Memory B cell (primary cell): ENCODE results near the gene IGLON5.

Experiments used
- ATAC-seq: fragments of 150-1000 bp; cut with Tn5 transposase; 2 replicates; pipeline ENCODE4 v1.10.0; 2021; ENCODE audit warnings: low read depth, mild to moderate bottlenecking, moderate library complexity
- DNase-seq, 2 donors: peaks; one replicate each; pipeline ENCODE4 v3.0.0; 2022; ENCODE audit warnings: low spot score in 2 of 2
- H3K27ac Mint-ChIP-seq: one replicate; pipeline ENCODE4 v1.8.0; 2022; ENCODE audit warnings: mild to moderate bottlenecking, moderate library complexity, mixed read lengths
- H3K27me3 Mint-ChIP-seq: one replicate; pipeline ENCODE4 v1.8.0; 2022; ENCODE audit warnings: mixed read lengths
- H3K36me3 Mint-ChIP-seq: one replicate; pipeline ENCODE4 v1.8.0; 2022; ENCODE audit warnings: mild to moderate bottlenecking, mixed read lengths
- H3K4me1 Mint-ChIP-seq: one replicate; pipeline ENCODE4 v1.8.0; 2022; ENCODE audit warnings: mixed read lengths
- H3K4me3 Mint-ChIP-seq: one replicate; pipeline ENCODE4 v1.8.0; 2022; ENCODE audit warnings: mild to moderate bottlenecking, moderate library complexity, mixed read lengths
- H3K9me3 Mint-ChIP-seq: one replicate; pipeline ENCODE4 v1.8.0; 2022; ENCODE audit warnings: mixed read lengths

The IGLON5 gene

DNA sequence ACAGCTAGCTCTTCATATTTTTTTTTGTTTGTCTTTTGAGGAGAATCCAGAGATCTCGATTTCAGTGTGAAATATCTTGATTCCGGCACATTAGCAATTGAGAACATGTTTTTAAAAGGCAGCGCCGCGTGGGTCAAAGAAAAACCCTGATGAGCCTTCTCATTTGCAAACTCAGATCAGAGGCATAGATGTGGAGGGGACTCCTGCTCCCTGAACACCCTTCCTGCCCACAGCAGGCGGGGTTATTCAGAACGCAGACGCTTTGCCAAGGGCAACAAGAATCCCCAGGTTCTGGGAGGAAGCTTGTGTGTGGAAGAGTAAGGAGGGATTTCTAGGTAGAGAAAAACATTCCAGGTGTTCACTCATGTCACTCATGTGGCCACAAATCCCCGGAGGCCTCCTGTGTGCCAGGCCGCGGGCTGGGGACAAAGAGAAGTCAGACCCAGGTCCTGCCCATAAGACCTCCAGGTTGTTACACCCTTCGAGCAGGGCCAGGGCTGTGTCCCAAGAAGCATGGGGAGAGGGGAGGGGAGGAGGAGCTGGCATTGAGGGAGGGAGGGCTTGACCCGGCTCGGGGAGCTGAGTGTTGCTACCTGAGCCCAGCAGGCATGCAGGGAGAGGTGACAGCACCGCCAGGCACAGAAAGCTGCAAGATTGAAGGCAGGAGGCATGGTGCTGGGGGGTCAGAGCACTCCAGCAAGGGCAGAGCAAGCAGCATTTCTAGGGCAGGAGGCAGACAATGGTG, 15.9 kb upstream of the IGLON5 start:
- H3K27me3 Mint-ChIP-seq = peaks cover 15% of the 10 kb centered on the region
- H3K27ac Mint-ChIP-seq = no peak overlapping the region
- no peak overlapping the region for H3K4me3 Mint-ChIP-seq
- H3K9me3 Mint-ChIP-seq = no peaks in the 10 kb centered on the region
- DNase-seq (no peak), ATAC-seq (no peak)
- no peaks in the 10 kb centered on the region for H3K36me3 Mint-ChIP-seq
- H3K4me1 Mint-ChIP-seq = no peaks in the 10 kb centered on the region

DNA sequence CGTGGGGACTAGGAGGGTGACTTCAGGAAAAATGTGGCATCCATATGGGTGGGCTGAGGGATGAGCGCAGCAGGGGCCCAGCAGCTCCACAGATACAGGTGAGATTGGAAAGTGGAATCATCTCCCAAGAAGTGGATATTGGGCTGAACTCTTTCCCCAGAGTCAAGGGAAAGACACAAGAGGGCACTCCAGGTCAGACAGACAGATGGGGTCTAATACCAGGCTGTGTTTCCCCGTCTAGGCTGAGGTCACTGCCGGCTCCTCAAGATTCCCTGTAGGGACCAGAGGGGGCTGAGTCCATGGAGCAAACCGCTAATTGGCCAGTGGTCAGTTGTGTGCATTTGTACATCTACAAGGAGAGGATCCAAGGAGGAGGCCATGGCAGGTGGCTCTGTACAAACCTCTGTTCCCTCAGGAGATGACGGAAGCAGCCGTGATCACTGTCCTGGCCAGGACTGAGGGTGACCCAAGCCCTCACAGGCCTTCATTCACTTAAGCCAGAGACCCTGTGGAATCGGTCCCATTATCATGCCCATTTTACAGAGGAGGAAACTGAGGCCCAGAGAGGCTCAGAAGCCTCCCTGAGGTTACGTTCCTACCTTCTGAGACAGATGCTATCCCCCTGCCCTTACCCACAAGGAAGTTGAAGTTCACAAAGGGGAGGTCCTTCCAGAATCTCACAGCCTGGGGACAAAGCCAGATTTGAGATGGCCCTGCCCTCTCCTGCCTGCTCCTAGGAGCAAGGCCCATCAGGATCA, 14.9 kb upstream of the IGLON5 start:
- Mint-ChIP-seq H3K27me3 (peaks cover 15% of the 10 kb centered on the region), H3K27ac (no peak overlapping the region), H3K9me3 (no peaks in the 10 kb centered on the region), H3K36me3 (no peaks in the 10 kb centered on the region), H3K4me3 (no peak overlapping the region), H3K4me1 (no peaks in the 10 kb centered on the region)
- ATAC-seq = no peak
- DNase-seq = no peak

DNA sequence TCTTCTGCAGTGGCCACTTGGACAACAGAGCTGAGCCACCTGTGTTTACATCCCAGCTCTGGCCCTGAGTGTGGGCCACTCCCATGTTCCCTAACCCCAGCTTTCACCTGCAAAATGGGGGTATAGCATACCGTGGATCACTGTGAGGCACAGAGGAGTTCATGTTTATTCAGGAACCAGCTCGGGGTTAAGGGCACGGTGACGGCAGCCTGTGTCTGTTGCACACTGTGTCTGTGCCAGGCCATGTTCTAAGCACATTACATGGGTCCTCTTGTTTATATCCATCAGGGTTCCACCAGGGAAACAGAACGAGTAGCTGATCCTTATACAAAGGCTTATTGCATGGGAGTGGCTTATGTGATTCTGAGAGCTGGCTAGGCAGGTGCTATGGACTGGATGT, 14.0 kb upstream of the IGLON5 start:
- ATAC-seq = no peak
- Mint-ChIP-seq H3K27ac (no peak overlapping the region), H3K27me3 (peaks cover 12% of the 10 kb centered on the region), H3K36me3 (no peaks in the 10 kb centered on the region), H3K4me1 (no peaks in the 10 kb centered on the region), H3K9me3 (peaks cover 2% of the 10 kb centered on the region), H3K4me3 (no peak overlapping the region)
- DNase-seq = no peak

DNA sequence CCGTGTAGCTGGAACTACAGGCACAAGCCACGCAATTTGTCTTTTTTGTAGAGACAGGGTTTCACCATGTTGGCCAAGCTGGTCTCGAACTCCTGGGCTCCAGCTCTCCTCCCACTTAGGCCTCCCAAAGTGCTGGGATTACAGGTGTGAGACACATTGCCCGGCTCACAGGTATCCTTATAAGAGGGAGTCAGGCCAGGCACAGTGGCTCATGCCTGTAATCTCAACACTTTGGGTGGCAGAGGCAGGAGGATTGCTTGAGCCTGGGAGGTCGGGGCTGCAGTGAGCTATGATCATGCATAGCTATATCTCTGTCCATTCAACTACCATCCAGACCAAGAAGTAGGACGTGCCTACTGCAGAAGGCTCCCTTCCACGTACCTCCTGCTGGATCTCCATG, 10.2 kb upstream of the IGLON5 start:
- no peak for DNase-seq
- H3K4me3 Mint-ChIP-seq = no peak overlapping the region
- no peak for ATAC-seq
- no peaks in the 10 kb centered on the region for H3K4me1 Mint-ChIP-seq
- peaks cover 12% of the 10 kb centered on the region for H3K9me3 Mint-ChIP-seq
- peaks cover 9% of the 10 kb centered on the region for H3K27me3 Mint-ChIP-seq
- peaks cover 2% of the 10 kb centered on the region for H3K36me3 Mint-ChIP-seq
- H3K27ac Mint-ChIP-seq = no peak overlapping the region

DNA sequence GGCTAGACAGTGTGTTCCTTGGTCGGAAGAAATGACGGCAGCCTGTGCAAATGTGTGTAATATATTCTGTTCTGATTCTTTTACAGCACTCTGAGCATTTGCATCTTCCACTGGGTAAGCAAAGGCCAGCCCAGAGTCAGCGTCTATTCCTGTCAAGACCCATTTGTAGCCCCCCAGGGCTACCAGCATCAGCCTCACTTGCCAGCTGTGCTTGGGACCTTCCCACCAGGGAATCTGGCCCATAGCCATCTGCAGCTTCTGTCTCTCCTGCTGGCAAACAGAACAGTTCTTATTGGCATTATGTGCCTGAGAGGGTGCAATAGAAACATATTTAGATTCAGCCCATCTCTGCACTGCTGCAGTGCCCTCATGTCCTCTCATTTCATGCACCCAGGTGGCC, 6.0 kb upstream of the IGLON5 start:
- H3K4me3 Mint-ChIP-seq = no peak overlapping the region
- H3K9me3 Mint-ChIP-seq = peaks cover 25% of the 10 kb centered on the region
- peaks cover 20% of the 10 kb centered on the region for H3K27me3 Mint-ChIP-seq
- no peaks in the 10 kb centered on the region for H3K4me1 Mint-ChIP-seq
- ATAC-seq = no peak
- no peak for DNase-seq
- H3K36me3 Mint-ChIP-seq = peaks cover 4% of the 10 kb centered on the region
- no peak overlapping the region for H3K27ac Mint-ChIP-seq

DNA sequence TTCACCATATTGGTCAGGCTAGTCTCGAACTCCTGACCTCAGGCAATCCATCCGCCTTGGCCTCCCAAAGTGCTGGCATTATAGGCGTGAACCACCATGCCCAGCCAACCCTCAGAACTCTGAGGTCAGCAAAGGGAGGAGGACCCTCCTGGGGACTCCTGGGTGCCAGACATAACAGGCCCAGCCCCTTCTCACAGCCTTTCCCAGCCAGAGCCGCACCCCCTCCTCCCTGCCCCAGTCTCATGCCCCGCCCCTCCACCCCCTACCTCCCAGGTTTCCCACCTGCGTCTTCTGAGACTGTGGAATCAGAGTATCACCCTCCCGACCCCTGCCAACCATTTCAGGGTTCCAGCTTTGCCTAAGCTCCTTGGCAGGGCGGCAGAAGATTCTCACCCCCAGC, 5.2 kb downstream of the IGLON5 start:
- Mint-ChIP-seq H3K27me3 (peaks cover 34% of the 10 kb centered on the region), H3K27ac (no peak overlapping the region), H3K36me3 (no peaks in the 10 kb centered on the region), H3K4me3 (no peak overlapping the region), H3K9me3 (peaks cover 11% of the 10 kb centered on the region), H3K4me1 (peaks cover 7% of the 10 kb centered on the region)
- DNase-seq (no peak), ATAC-seq (no peak)

DNA sequence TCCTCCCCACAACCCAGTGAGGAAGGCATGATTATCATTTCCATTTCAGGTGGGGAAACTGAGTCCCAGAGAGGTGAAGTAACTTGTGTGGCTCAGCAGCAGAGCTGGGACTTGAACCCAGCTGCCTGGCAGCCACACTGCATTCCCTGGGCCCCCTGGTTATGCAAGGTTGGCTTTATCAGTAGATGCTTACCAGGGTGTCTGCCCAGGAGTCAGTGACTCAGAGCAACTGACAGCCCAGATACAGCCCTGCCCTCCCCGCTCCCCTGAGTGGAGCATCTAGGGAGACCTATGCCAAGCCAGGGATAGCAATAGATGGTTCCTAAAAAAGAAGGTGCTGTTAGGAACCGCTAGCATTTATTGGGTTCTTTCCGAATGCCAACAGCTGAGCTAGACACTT, 5.9 kb downstream of the IGLON5 start:
- no peak overlapping the region for H3K4me3 Mint-ChIP-seq
- DNase-seq = no peak

DNA sequence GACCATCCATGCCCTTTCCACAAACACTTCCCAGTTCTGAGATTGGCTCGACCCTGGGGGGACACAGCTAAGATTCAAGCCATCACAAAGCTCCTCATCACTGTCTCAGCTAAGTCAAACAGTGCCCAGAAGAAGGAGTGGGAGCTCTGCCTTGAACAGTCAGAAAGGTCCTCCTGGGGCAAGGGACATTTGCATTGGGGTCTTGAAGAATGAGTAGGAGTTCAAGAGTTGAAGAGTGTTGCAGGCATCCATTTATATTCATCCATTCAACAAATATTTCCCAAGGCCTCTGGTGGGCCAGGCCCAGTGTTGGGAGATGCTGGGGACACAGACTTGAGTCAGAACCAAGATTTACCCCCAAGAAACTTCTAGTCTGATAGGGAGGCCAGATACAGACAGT, 6.5 kb downstream of the IGLON5 start:
- Mint-ChIP-seq H3K27me3 (peaks cover 36% of the 10 kb centered on the region), H3K27ac (no peak overlapping the region), H3K4me3 (no peak overlapping the region), H3K9me3 (peaks cover 11% of the 10 kb centered on the region), H3K4me1 (peaks cover 7% of the 10 kb centered on the region), H3K36me3 (no peaks in the 10 kb centered on the region)
- no peak for ATAC-seq
- no peak for DNase-seq

More for the DNA sequence above, 5.9 kb downstream of the IGLON5 start:
- Mint-ChIP-seq H3K27ac (no peak overlapping the region), H3K27me3 (peaks cover 31% of the 10 kb centered on the region), H3K9me3 (peaks cover 11% of the 10 kb centered on the region), H3K36me3 (no peaks in the 10 kb centered on the region), H3K4me1 (peaks cover 7% of the 10 kb centered on the region)
- no peak for ATAC-seq

DNA sequence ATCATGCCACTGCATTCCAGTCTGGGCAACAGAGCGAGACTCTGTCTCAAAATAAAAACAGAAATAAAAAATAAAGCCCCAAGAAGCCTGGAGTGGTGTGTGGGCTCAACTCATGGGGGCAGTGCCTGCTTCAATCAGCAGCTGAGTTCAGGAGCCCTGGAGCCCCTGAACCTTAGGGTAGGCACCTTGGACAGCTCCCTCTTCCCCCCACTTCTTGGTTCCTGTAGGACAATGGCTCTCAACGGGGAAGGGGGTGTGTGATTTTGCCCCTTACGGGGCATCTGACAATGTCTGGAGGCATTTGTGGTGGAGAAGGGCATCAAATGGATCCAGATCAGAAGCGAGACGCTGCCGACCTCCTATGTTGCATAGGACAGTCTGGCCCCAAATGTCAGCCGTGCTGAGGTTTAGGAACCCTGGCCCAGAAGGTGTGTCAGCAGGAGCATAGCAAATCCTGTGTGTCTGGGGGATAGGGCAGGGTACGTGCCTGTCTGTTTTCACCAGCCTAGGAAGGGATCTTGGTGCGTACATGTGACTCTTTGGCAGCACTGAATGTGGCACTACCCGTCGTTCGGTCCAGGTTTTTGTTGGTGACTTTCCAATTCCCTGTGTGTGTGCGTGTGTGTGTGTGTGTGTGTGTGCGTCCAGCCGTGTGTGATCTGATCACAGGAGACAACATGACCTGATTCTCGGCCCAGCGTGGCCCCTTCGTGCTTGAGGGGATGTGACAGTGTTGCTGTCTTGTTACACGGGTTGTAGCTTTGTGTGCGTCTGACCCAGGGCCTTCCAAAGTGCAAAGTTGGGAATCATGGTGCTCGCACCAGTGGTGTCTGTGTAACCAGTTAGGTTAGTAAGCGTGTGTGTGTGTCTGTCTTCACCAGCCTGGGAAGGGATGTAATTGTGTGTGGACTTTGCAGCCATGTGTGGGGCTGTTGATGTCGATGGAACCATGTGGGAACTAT, 7.5 kb downstream of the IGLON5 start:
- no peak overlapping the region for H3K27ac Mint-ChIP-seq
- no peak overlapping the region for H3K4me3 Mint-ChIP-seq
- H3K27me3 Mint-ChIP-seq = peaks cover 37% of the 10 kb centered on the region
- H3K9me3 Mint-ChIP-seq = peaks cover 10% of the 10 kb centered on the region
- no peaks in the 10 kb centered on the region for H3K36me3 Mint-ChIP-seq
- ATAC-seq (no peak), DNase-seq (no peak)
- H3K4me1 Mint-ChIP-seq = peaks cover 1% of the 10 kb centered on the region

DNA sequence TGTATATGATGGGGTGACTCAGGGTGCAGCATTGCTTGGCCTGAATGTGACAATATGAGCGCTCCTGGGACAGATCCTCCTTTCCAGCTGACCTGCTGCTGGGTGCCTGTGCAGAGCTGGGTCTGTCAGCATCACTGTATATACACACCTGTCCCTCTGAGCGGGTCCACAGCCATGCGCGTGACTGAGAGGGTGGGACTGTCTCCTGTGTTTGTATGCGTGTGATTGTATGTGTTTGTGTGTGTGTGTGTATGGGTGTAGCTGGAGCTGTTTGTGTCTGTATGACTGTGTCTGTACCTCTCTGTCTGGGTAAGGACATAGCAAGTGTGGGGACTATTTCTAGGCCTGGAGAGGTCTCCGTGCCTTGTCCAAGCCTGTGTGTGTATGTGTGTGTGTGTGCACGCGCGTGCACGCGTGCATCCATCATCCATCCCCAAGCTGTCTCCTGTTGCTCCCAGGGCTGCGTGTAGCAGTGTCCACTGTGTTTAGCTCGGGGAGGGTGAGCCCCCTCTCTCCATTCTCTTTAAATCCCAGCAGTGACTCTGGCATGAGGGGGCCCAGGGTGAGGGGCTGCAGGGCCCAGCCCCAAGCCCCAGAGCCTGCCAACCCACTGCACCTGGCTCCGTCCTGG, 8.3 kb downstream of the IGLON5 start:
- Mint-ChIP-seq H3K27me3 (peaks cover 37% of the 10 kb centered on the region), H3K4me1 (no peaks in the 10 kb centered on the region), H3K4me3 (no peak overlapping the region), H3K36me3 (no peaks in the 10 kb centered on the region), H3K9me3 (peaks cover 7% of the 10 kb centered on the region), H3K27ac (no peak overlapping the region)
- DNase-seq (no peak), ATAC-seq (no peak)

DNA sequence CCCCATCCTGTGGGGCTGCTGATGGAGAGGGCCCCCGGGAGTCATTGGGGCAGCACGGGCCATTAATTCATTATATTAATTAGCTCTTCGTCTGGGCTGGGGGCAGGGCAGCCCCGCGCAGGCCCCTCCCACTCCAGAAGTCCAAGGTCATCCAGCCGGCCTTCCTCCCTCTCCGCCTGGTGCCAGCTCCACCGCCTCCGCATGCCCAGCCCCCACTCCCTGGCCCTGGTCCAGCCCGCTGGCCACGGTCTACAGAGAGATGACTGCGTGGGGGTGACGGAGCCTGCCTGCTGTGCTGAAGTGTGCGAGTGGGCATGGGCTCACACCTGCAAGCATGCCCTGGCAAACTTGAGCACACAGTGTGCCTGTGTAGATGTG, 8.8 kb downstream of the IGLON5 start:
- H3K27ac Mint-ChIP-seq = no peak overlapping the region
- peaks cover 5% of the 10 kb centered on the region for H3K9me3 Mint-ChIP-seq
- DNase-seq (no peak), ATAC-seq (no peak)
- no peaks in the 10 kb centered on the region for H3K4me1 Mint-ChIP-seq
- H3K27me3 Mint-ChIP-seq = peaks cover 35% of the 10 kb centered on the region
- no peak overlapping the region for H3K4me3 Mint-ChIP-seq
- H3K36me3 Mint-ChIP-seq = no peaks in the 10 kb centered on the region

DNA sequence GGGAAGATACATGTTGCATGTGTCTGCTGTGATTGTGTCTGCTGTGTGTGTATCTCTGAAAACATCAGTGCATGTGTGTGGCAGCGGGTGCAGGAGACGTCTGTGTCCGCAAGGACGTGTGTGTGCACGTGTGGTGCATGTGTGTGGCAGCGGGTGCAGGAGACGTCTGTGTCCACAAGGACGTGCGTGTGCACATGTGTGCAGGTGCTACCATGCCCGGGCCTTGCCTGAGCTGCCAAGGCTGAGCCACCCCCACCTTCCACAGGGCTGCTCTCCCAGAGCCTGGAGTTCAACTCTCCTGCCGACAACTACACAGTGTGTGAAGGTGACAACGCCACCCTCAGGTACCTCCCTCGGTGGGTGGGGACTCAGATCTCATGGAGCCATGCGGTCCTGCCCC, 10.4 kb downstream of the IGLON5 start:
- ATAC-seq = no peak
- Mint-ChIP-seq H3K36me3 (no peaks in the 10 kb centered on the region), H3K4me3 (no peak overlapping the region), H3K27me3 (peaks cover 43% of the 10 kb centered on the region), H3K9me3 (peaks cover 3% of the 10 kb centered on the region), H3K4me1 (no peaks in the 10 kb centered on the region), H3K27ac (no peak overlapping the region)
- no peak for DNase-seq

DNA sequence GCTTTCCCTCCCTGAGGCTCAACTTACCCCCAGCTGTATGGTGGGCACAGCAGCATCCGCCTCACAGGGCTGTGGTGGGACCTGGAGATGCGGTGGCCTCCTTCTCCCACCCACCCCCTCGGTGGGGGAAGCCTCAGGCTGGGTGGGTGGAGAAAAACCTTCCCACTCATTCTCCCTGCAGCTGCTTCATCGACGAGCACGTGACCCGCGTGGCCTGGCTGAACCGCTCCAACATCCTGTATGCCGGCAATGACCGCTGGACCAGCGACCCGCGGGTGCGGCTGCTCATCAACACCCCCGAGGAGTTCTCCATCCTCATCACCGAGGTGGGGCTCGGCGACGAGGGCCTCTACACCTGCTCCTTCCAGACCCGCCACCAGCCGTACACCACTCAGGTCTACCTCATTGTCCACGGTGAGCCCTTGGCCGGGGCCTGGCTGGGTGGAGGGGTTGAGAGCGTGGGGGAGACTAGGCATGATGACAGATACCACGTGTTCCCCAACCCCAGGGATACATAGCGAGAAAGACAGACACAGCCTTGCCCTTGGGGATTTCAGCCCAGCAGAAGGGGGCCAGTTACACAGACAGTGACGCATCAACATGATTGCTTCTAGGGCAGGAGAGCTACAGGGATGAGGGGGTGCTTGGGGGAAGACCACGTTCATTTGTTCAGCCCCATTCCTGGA, 12.2 kb downstream of the IGLON5 start:
- Mint-ChIP-seq H3K4me3 (no peak overlapping the region), H3K27me3 (peaks cover 45% of the 10 kb centered on the region), H3K27ac (no peak overlapping the region), H3K36me3 (no peaks in the 10 kb centered on the region), H3K9me3 (peaks cover 3% of the 10 kb centered on the region), H3K4me1 (peaks cover 3% of the 10 kb centered on the region)
- no peak for DNase-seq
- no peak for ATAC-seq
